Pancreas (tissue), 10 donors: ENCODE measurements around the gene RARG. TPM values are rescaled to one million over a fixed set of nuclear protein-coding genes. Genes with fewer than 3 reads are reported as not detected.

ENCODE experiments used
- ATAC-seq, 4 donors: fragments of 200-7000 bp; cut with Tn5 transposase; one replicate each; pipeline versions ENCODE4 v1.8.0 to v1.9.1; 2020; ENCODE audit warnings: mild to moderate bottlenecking in 4 of 4, moderate library complexity in 4 of 4
- DNase-seq, 6 donors: peaks; one replicate each; pipeline ENCODE4 v3.0.0-alpha.2; 2020
- FAIRE-seq: peaks from 2 replicates; lab custom pipeline; 2012; peaks lifted over from hg19 to GRCh38; lab: Jason Lieb, UNC
- H3K27ac ChIP-seq, 4 donors: fragments of 200-600 bp; sonication (generic); 1 replicate in 3 of 4; 2 replicates in 1 of 4; pipeline versions ENCODE4 v1.5.0 to v1.8.0; 2020
- H3K27me3 ChIP-seq, 4 donors: fragments of 200-600 bp; one replicate each; pipeline ENCODE4 v1.8.0; 2021
- H3K36me3 ChIP-seq, 3 donors: fragments of 200-600 bp; sonication (generic) in 1 of 3; one replicate each; pipeline versions ENCODE4 v1.5.0 to v1.8.0; 2020 to 2021
- H3K4me1 ChIP-seq, 3 donors: fragments of 200-600 bp; one replicate each; pipeline ENCODE4 v1.8.0; 2021
- H3K4me3 ChIP-seq, 4 donors: fragments of 200-600 bp; sonication (generic) in 2 of 4; one replicate each; pipeline versions ENCODE4 v1.5.0 to v1.8.0; 2020 to 2021
- H3K9me3 ChIP-seq, 4 donors: fragments of 200-600 bp; one replicate each; pipeline ENCODE4 v1.8.0; 2021
- CTCF ChIP-seq, 4 donors: fragments of 200-600 bp; sonication (generic) in 3 of 4; IDR thresholded peaks; one replicate each; pipeline versions ENCODE4 v1.5.0 to v1.8.0; 2021; ENCODE audit warnings: antibody characterized with exemption in 4 of 4
- WGBS, 2 donors: extraction: QIAGEN DNeasy Blood & Tissue Kit; methylation state at CpG; one replicate each; pipeline ENCODE4 v1.1.7; 2013; 5-methylcytosine and 5-hydroxymethylcytosine counted together
- intact Hi-C, 3 donors: fragments of 100-400 bp; cut with DNase I; formaldehyde crosslinking; loops; one replicate each; pipeline versions ENCODE4 v1.11.1 to v1.14.2; 2022
- polyA plus RNA-seq, 2 donors: library from polyadenylated mRNA; stranded (reverse); fragments of 200-250 nt; gene quantifications; one replicate each; pipeline ENCODE4 v1.2.3, GENCODE V29; 2013
- total RNA-seq, 6 donors: library from RNA; stranded (reverse); fragmentation: NEBNext Ultra II Directional in 4 of 6; extraction: Animal tissue kit (Norgen Biotek cat#: 25700) in 4 of 6; gene quantifications; one replicate each; pipeline versions ENCODE4 v1.2.1 to v1.2.4, GENCODE V29; 2021 to 2023
- donor health status: healthy with polysubstance abuse.
- donor health status: DM: no; HTN: no; CAD: no; lungs with moderate emphysema.
- donor health status: DM: no; HTN: no; CAD: no.
- donor health status: control.
- donor health status: control.
- donor health status: Bipolar disorder and iron deficiency.
- donor health status: DM: yes; HTN: yes; CAD: no.
- donor health status: DM: no; HTN: no; CAD: no.
- donor health status: DM: no; HTN: no; CAD: no.
- donor health status: DM: yes; HTN: yes; CAD: no.

RARG gene
- total and polyA plus RNA-seq, 8 donors, result 4.4 to 18.7 (median 8.7) TPM

DNA sequence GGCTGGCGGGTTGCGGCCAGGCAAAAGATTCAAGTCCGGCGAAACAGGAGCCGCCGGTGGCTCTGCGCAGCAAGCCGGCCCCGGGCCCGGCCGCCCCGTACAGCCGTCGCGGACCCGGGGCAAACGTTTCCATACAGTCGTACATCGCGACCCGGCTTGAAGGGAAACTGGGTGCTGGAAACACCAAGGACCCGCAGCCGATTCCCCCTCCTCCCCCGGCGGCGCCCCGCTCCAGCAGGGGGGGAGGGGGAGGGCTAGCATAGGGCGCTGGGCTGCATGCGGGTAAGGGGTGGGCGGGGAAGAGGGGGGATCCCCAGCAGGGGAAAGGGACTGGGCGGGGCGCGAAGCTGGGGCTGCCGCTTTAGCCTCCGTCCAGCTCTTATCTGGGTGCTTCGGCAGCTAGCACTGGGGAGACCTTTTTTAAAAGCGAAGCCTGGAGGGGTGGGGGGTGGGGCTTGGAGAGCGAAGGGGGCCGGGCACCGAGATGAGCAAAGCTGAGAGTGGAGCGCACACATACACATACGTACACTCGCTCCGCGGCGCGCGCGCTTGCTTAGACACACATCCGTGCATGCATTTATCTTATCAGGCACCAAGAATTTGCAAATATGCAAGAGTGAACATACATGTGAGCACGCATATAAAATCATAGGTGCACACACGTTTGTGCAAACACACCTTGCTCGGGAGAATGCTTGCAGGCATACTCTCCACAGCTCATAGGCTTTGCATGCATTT is 11.9 kb downstream of the RARG start:
- H3K27ac ChIP-seq, result peak overlapping the region; percentile 97 to 98 (median 97)
- DNase-seq (peak in 5 of 6 donors; percentile 44 to 75 (median 50)), ATAC-seq (peak; percentile 12 to 34 (median 31)), FAIRE-seq (no peak)
- no peak for TF ChIP-seq CTCF (IDR thresholded peaks at IDR 0.05)
- WGBS, 2 donors, result 0 to 1% methylated on average over 51 to 53 of the region's 53 CpGs
- peaks cover 0 to under 1% (median 0%) of the 10 kb centered on the region in 3 donors for H3K36me3 ChIP-seq
- no peaks in the 10 kb centered on the region for H3K27me3 ChIP-seq
- peaks cover 0 to 21% (median 5%) of the 10 kb centered on the region in 3 donors for H3K4me1 ChIP-seq
- intact Hi-C loops, result loop anchor here (5.0 to 10.0 kb wide), 2 partner anchors 32 to 65 kb away; a partner anchor contains a TSS
- no peaks in the 10 kb centered on the region for H3K9me3 ChIP-seq
- H3K4me3 ChIP-seq, result peak overlapping the region; percentile 42 to 66 (median 54)

- intact Hi-C loops, result loop anchor here (5.0 to 10.0 kb wide), 2 partner anchors 33 to 65 kb away; a partner anchor contains a TSS
- WGBS, 2 donors, result 18 to 20% methylated on average over 27 of the region's 27 CpGs
Observed at GRCh38 chr12:53219292-53219955, 12.6 kb downstream of the RARG start.

DNA sequence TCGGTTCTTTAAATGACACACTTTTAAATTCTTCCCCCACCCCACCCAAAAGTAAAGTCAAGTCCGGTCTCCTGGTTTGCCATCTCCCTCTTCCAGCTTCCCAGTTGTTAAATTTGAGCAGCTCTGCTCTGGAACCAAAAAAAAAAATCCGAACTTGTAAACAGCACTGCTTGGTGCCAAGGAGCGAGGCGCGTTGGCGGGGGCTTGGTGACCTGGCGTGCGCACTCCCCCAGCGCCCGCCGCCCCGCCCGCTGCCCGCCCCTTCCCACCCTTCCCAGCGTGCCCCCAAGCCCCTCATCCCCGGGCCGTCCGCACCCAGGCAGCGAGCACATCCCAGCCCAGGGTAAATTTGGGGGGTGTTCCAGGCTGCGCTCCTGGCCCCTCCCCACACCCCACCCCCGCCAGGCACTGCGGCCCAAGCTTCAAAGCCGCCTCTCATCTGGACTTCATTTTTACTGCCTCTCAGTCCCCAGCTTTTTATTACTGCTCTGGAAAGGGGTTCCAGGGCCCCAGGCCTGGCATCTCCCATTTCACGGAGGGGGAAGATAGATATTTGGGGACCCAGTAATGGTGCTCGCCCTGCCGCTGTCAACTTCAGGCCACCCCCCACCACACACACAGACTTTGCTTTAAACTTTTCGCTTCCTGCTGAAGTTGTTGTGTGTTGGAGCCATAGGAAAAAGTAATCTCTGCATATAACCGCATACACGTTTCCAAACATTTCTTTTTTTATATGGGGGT is 13.3 kb downstream of the RARG start:
- Histone ChIP-seq H3K4me1 (peaks cover 0 to 17% (median 5%) of the 10 kb centered on the region in 3 donors), H3K27ac (peak overlapping the region in 1 of 4 donors; percentile 98), H3K4me3 (peak overlapping the region in 3 of 4 donors; percentile 49 to 66 (median 60)), H3K36me3 (peaks cover 0 to 4% (median 0%) of the 10 kb centered on the region in 3 donors), H3K9me3 (no peaks in the 10 kb centered on the region), H3K27me3 (no peaks in the 10 kb centered on the region)
- DNase-seq (peak in 1 of 6 donors; percentile 33), ATAC-seq (no peak), FAIRE-seq (no peak)
- intact Hi-C loops, result loop anchor here (5.0 to 10.0 kb wide), 2 partner anchors 34 to 66 kb away; a partner anchor contains a TSS
- no peak for TF ChIP-seq CTCF (IDR thresholded peaks at IDR 0.05)
- WGBS, 2 donors, result 73 to 74% methylated on average over 30 of the region's 30 CpGs

More at GRCh38 chr12:53219292-53219955, 12.6 kb downstream of the RARG start:
- no peak for TF ChIP-seq CTCF (IDR thresholded peaks at IDR 0.05)
- no peaks in the 10 kb centered on the region for H3K27me3 ChIP-seq
- H3K4me3 ChIP-seq, result peak overlapping the region; percentile 42 to 66 (median 54)
- no peak for FAIRE-seq
- peak in 1 of 6 donors; percentile 41 for DNase-seq
- peak in 1 of 4 donors; percentile 2 for ATAC-seq
- no peaks in the 10 kb centered on the region for H3K9me3 ChIP-seq
- peaks cover 0 to 4% (median 0%) of the 10 kb centered on the region in 3 donors for H3K36me3 ChIP-seq
- H3K4me1 ChIP-seq, result peaks cover 0 to 21% (median 5%) of the 10 kb centered on the region in 3 donors
- peak overlapping the region in 3 of 4 donors; percentile 33 to 98 (median 97) for H3K27ac ChIP-seq

GRCh38 chr12:53217931-53218307 is 14.1 kb downstream of the RARG start:
- no peaks in the 10 kb centered on the region for H3K27me3 ChIP-seq
- intact Hi-C loops, result loop anchor here (5.0 to 10.0 kb wide), 2 partner anchors 34 to 67 kb away; a partner anchor contains a TSS
- no peak overlapping the region for H3K27ac ChIP-seq
- H3K4me1 ChIP-seq, result peaks cover 0 to 13% (median 5%) of the 10 kb centered on the region in 3 donors
- no peak for FAIRE-seq
- no peak for TF ChIP-seq CTCF (IDR thresholded peaks at IDR 0.05)
- DNase-seq, result no peak
- H3K9me3 ChIP-seq, result no peaks in the 10 kb centered on the region
- H3K36me3 ChIP-seq, result peaks cover 0 to 4% (median 0%) of the 10 kb centered on the region in 3 donors
- 50 to 64% methylated on average over 3 of the region's 3 CpGs for WGBS, 2 donors
- no peak overlapping the region for H3K4me3 ChIP-seq
- no peak for ATAC-seq
